ENCODE measurements around the gene FGFRL1. TPM values are rescaled to one million over a fixed set of nuclear protein-coding genes. Genes with fewer than 3 reads are reported as not detected.

Gene FGFRL1
- total and polyA plus RNA-seq, 2 of the 13 experiments (the other 11 are each of a cell fraction or from before 2014, with no cell fraction given), result 19.1 to 30.6 TPM

DNA sequence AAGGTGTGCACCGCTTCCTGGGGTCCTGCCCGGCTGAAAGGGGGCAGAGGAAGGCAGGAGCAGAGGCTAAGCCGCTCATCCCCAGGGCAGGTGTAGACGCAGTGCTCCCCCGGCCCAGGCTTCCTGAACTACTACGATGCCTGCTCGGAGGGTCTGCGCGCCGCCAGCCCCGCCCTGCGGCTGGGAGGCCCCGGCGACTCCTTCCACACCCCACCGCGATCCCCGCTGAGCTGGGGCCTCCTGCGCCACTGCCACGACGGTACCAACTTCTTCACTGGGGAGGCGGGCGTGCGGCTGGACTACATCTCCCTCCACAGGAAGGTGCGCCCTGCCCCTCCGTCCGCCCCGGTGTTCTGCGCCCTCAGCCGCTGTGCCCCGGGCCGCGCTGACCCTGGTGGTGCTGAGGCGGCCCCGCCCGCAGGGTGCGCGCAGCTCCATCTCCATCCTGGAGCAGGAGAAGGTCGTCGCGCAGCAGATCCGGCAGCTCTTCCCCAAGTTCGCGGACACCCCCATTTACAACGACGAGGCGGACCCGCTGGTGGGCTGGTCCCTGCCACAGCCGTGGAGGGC, 9.8 kb upstream of the FGFRL1 start:
- no peak overlapping the region for H3K4me2 ChIP-seq (ENCODE audit: low read depth, low read length)
- no peak for FAIRE-seq

DNA sequence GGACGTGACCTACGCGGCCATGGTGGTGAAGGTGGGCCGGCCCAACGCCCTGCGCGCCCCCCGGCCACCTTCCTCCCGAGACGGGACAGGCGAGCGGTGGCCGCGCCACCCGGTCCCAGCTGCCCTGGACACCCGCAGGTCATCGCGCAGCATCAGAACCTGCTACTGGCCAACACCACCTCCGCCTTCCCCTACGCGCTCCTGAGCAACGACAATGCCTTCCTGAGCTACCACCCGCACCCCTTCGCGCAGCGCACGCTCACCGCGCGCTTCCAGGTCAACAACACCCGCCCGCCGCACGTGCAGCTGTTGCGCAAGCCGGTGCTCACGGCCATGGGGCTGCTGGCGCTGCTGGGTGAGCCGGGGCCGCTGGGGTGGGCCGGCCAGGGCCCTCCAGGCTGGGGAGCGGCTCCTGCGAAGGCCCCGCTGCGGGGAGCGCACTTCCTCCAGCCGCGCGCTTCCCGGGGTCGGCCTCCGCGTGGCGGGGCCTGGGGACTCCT, 9.2 kb upstream of the FGFRL1 start:
- Histone ChIP-seq H3K9me3 (ENCODE audit: low read length) (no peaks in the 10 kb centered on the region), H3K9ac (ENCODE audit: insufficient read depth, low read depth, low read length) (no peak overlapping the region), H3K36me3 (replicated peaks in 1 of 2; ENCODE audit: control insufficient read depth in 1 of 2, insufficient read depth in 2 of 2, low read length in 2 of 2) (no peaks in the 10 kb centered on the region), H3K4me2 (ENCODE audit: low read depth, low read length) (no peak overlapping the region), H3K79me2 (ENCODE audit: insufficient read depth, low read length) (no peaks in the 10 kb centered on the region), H3K4me1 (ENCODE audit: insufficient read depth, low read length) (peaks cover 10% of the 10 kb centered on the region), H3K27ac (ENCODE audit: extremely low read length, insufficient read depth, low read length) (no peak overlapping the region), H2AFZ (ENCODE audit: low read length) (no peak overlapping the region), H3K4me3 (replicated peaks in 1 of 3; ENCODE audit: insufficient read depth in 1 of 3, low read depth in 2 of 3, low read length in 3 of 3) (no peak overlapping the region), H3K27me3 (ENCODE audit: control insufficient read depth in 1 of 2, insufficient read depth in 2 of 2, low read length in 2 of 2) (peaks cover 13 to 38% of the 10 kb centered on the region in 2 experiments; a peak in 4 of 5 replicates), H4K20me1 (ENCODE audit: insufficient read depth, low read length) (no peaks in the 10 kb centered on the region)
- BruUV-seq (replicated peaks), result no TSS peak
- ChIA-PET CTCF (ENCODE audit: low intra/inter-chr PET ratio, low total read pairs) (no interaction called here), POLR2A (no interaction called here)
- no peak for ATAC-seq
- intact Hi-C loops (cut with micrococcal nuclease; ENCODE audit: unreplicated experiment) (no loop called here), in situ Hi-C loops (cut with HindIII; ENCODE audit: extremely low pct_ligation_motif_present, low pct_unique_long_range_greater_than_20kb) (no loop called here)
- TF ChIP-seq RELA (CRISPR knock-in tag; IDR thresholded peaks at IDR 0.05) (no peak), BHLHE40 (IDR thresholded peaks at IDR 0.05; ENCODE audit: low read length) (peak; percentile 75), ZFP1 (CRISPR knock-in tag; IDR thresholded peaks at IDR 0.05) (no peak), CEBPG (CRISPR knock-in tag; IDR thresholded peaks at IDR 0.05) (peak; percentile 42; the same call in 1 of the 2 replicates), CEBPB (IDR thresholded peaks at IDR 0.05; ENCODE audit: borderline replicate concordance, low read depth, low read length) (peak; percentile 65; the same call in 1 of the 2 replicates), HOXA3 (CRISPR knock-in tag; IDR thresholded peaks at IDR 0.05) (peak; percentile 70)
- TF ChIP-seq, protein P1, sequence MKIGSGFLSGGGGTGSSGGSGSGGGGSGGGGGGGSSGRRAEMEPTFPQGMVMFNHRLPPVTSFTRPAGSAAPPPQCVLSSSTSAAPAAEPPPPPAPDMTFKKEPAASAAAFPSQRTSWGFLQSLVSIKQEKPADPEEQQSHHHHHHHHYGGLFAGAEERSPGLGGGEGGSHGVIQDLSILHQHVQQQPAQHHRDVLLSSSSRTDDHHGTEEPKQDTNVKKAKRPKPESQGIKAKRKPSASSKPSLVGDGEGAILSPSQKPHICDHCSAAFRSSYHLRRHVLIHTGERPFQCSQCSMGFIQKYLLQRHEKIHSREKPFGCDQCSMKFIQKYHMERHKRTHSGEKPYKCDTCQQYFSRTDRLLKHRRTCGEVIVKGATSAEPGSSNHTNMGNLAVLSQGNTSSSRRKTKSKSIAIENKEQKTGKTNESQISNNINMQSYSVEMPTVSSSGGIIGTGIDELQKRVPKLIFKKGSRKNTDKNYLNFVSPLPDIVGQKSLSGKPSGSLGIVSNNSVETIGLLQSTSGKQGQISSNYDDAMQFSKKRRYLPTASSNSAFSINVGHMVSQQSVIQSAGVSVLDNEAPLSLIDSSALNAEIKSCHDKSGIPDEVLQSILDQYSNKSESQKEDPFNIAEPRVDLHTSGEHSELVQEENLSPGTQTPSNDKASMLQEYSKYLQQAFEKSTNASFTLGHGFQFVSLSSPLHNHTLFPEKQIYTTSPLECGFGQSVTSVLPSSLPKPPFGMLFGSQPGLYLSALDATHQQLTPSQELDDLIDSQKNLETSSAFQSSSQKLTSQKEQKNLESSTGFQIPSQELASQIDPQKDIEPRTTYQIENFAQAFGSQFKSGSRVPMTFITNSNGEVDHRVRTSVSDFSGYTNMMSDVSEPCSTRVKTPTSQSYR (CRISPR knock-in tag; IDR thresholded peaks at IDR 0.05; ENCODE audit: borderline replicate concordance), result no peak
- TF ChIP-seq, protein P2, sequence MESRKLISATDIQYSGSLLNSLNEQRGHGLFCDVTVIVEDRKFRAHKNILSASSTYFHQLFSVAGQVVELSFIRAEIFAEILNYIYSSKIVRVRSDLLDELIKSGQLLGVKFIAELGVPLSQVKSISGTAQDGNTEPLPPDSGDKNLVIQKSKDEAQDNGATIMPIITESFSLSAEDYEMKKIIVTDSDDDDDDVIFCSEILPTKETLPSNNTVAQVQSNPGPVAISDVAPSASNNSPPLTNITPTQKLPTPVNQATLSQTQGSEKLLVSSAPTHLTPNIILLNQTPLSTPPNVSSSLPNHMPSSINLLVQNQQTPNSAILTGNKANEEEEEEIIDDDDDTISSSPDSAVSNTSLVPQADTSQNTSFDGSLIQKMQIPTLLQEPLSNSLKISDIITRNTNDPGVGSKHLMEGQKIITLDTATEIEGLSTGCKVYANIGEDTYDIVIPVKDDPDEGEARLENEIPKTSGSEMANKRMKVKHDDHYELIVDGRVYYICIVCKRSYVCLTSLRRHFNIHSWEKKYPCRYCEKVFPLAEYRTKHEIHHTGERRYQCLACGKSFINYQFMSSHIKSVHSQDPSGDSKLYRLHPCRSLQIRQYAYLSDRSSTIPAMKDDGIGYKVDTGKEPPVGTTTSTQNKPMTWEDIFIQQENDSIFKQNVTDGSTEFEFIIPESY (CRISPR knock-in tag; IDR thresholded peaks at IDR 0.05), result peak; percentile 86
- WGBS (ENCODE audit: low lambda C conversion rate), result 80% methylated on average over 33 of the region's 54 CpGs
- no peak for DNase-seq (ENCODE audit: low spot score)
- FAIRE-seq, result no peak

More for the DNA sequence above, 9.8 kb upstream of the FGFRL1 start:
- CTCF ChIA-PET (ENCODE audit: low intra/inter-chr PET ratio, low total read pairs), result no interaction called here
- no TSS peak for BruUV-seq (replicated peaks)
- in situ Hi-C loops (cut with HindIII; ENCODE audit: extremely low pct_ligation_motif_present, low pct_unique_long_range_greater_than_20kb), result no loop called here
- Histone ChIP-seq H3K4me1 (ENCODE audit: insufficient read depth, low read length) (peaks cover 13% of the 10 kb centered on the region), H3K9me3 (ENCODE audit: low read length) (no peaks in the 10 kb centered on the region), H3K9ac (ENCODE audit: insufficient read depth, low read depth, low read length) (no peak overlapping the region), H3K27me3 (ENCODE audit: control insufficient read depth in 1 of 2, insufficient read depth in 2 of 2, low read length in 2 of 2) (peaks cover 12 to 35% of the 10 kb centered on the region in 2 experiments; a peak in 4 of 5 replicates), H2AFZ (ENCODE audit: low read length) (no peak overlapping the region), H3K4me3 (replicated peaks in 1 of 3; ENCODE audit: insufficient read depth in 1 of 3, low read depth in 2 of 3, low read length in 3 of 3) (no peak overlapping the region), H3K79me2 (ENCODE audit: insufficient read depth, low read length) (no peaks in the 10 kb centered on the region), H3K27ac (ENCODE audit: extremely low read length, insufficient read depth, low read length) (no peak overlapping the region), H3K36me3 (replicated peaks in 1 of 2; ENCODE audit: control insufficient read depth in 1 of 2, insufficient read depth in 2 of 2, low read length in 2 of 2) (no peaks in the 10 kb centered on the region), H4K20me1 (ENCODE audit: insufficient read depth, low read length) (no peaks in the 10 kb centered on the region)
- intact Hi-C loops (cut with micrococcal nuclease; ENCODE audit: unreplicated experiment), result no loop called here
- ATAC-seq, result no peak
- no peak for DNase-seq (ENCODE audit: low spot score)
- 92% methylated on average over 11 of the region's 48 CpGs for WGBS (ENCODE audit: low lambda C conversion rate)
- POLR2A ChIA-PET, result no interaction called here
- TF ChIP-seq CCAR2 (optimal IDR thresholded peaks at IDR 0.05; ENCODE audit: low read depth, low read length), result no peak
- no peak for TF ChIP-seq ZNF761 (CRISPR knock-in tag; conservative IDR thresholded peaks at IDR 0.05)
- no peak for TF ChIP-seq RBFOX2 (IDR thresholded peaks at IDR 0.05; ENCODE audit: low read depth, low read length)
- TF ChIP-seq, protein P3, sequence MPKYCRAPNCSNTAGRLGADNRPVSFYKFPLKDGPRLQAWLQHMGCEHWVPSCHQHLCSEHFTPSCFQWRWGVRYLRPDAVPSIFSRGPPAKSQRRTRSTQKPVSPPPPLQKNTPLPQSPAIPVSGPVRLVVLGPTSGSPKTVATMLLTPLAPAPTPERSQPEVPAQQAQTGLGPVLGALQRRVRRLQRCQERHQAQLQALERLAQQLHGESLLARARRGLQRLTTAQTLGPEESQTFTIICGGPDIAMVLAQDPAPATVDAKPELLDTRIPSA (CRISPR knock-in tag; IDR thresholded peaks at IDR 0.05; ENCODE audit: borderline replicate concordance), result no peak
- no peak for TF ChIP-seq ZNF335 (CRISPR knock-in tag; IDR thresholded peaks at IDR 0.05)

Data from HepG2 (cell line).